ENCODE results near the gene CEP72.
"Not testable (repeated sequence)": the region's sequence is repeated elsewhere in the genome, so short reads cannot be mapped to it uniquely, and the experiment has no call there.

DNA sequence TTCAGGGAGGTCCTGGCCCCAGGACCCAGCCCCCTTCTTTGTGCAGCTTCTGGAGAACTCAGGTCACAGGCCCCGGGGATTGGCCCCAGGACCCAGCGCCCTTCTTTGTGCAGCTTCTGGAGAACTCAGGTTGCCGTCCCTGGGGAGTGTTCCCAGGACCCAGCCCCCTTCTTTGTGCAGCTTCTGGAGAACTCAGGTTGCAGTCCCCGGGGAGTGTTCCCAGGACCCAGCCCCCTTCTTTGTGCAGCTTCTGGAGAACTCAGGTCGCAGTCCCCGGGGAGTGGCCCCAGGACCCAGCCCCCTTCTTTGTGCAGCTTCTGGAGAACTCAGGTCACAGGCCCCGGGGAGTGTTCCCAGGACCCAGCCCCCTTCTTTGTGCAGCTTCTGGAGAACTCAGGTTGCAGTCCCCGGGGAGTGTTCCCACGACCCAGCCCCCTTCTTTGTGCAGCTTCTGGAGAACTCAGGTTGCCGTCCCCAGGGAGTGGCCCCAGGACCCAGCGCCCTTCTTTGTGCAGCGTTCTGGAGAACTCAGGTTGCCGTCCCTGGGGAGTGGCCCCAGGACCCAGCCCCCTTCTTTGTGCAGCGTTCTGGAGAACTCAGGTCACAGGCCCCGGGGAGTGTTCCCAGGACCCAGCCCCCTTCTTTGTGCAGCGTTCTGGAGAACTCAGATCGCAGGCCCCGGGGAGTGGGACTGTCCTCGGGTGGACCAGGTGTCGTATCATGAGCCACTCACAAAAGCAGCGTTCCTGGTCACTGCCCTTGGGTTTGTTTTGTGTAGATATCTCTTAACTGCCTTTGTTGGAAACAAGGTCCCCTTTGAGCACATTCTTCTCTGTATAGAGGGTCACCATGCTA, 16.4 kb downstream of the CEP72 start:
- TF ChIP-seq, protein P1, sequence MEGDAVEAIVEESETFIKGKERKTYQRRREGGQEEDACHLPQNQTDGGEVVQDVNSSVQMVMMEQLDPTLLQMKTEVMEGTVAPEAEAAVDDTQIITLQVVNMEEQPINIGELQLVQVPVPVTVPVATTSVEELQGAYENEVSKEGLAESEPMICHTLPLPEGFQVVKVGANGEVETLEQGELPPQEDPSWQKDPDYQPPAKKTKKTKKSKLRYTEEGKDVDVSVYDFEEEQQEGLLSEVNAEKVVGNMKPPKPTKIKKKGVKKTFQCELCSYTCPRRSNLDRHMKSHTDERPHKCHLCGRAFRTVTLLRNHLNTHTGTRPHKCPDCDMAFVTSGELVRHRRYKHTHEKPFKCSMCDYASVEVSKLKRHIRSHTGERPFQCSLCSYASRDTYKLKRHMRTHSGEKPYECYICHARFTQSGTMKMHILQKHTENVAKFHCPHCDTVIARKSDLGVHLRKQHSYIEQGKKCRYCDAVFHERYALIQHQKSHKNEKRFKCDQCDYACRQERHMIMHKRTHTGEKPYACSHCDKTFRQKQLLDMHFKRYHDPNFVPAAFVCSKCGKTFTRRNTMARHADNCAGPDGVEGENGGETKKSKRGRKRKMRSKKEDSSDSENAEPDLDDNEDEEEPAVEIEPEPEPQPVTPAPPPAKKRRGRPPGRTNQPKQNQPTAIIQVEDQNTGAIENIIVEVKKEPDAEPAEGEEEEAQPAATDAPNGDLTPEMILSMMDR (IDR thresholded peaks at IDR 0.05): not testable (repeated sequence)
- TF ChIP-seq EP300 (IDR thresholded peaks at IDR 0.05; ENCODE audit: low read depth): not testable (repeated sequence)

Measured in transverse colon (tissue), 3 donors.